K562 (cell line): ENCODE data around the gene TOM1. TPM values are rescaled to one million over a fixed set of nuclear protein-coding genes. Genes with fewer than 3 reads are reported as not detected.

Source experiments
- CBFA2T2 ChIP-seq: fragments of 450-650 bp; conservative IDR thresholded peaks from 2 replicates; pipeline ENCODE4 v1.6.1; 2017; ENCODE audit warnings: mild to moderate bottlenecking
- CREB3L1 ChIP-seq: fragments of 450-650 bp; IDR thresholded peaks from 2 replicates; pipeline ENCODE4 v1.6.1; 2014; ENCODE audit warnings: low read depth, mild to moderate bottlenecking, moderate library complexity, borderline replicate concordance
- CTBP1 ChIP-seq: fragments of 450-650 bp; IDR thresholded peaks from 2 replicates; pipeline ENCODE4 v1.6.1; 2016; ENCODE audit warnings: borderline replicate concordance
- ELF4 ChIP-seq: fragments of 450-650 bp; formaldehyde crosslinking; IDR thresholded peaks from 2 replicates; pipeline ENCODE4 v1.4.0; 2022; ENCODE audit warnings: missing genetic modification characterization
- EP300 ChIP-seq: IDR thresholded peaks from 2 replicates; pipeline ENCODE4 v1.6.1; 2012; ENCODE audit warnings: low read length, improper control_type of control experiment
- FOXK2 ChIP-seq, 2 experiments: fragments of 450-650 bp; IDR thresholded peaks in 1 of 2; conservative IDR thresholded peaks in 1 of 2; 2 replicates each; pipeline ENCODE4 v1.6.1; 2016; ENCODE audit warnings: low read depth in 2 of 2, mild to moderate bottlenecking in 1 of 2
- GABPA ChIP-seq: fragments of 200-800 bp; sonication (Bioruptor generic); conservative IDR thresholded peaks from 2 replicates; pipeline ENCODE4 v1.6.1; 2016; ENCODE audit warnings: low read depth, missing genetic modification characterization, missing compliant biosample characterization
- HDAC2 ChIP-seq: fragments of 450-650 bp; IDR thresholded peaks from 2 replicates; pipeline ENCODE4 v1.6.1; 2016; ENCODE audit warnings: mild to moderate bottlenecking
- HMGN3 ChIP-seq: IDR thresholded peaks from 2 replicates; pipeline ENCODE4 v1.6.1; 2011; ENCODE audit warnings: borderline replicate concordance, low read depth, mild to moderate bottlenecking, mixed read lengths, low read length; ENCODE audit not compliant: insufficient read length; ENCODE audit errors: extremely low read depth
- MNT ChIP-seq, 2 experiments: fragments of 450-650 bp; conservative IDR thresholded peaks; 2 replicates each; pipeline ENCODE4 v1.6.1; 2017; ENCODE audit warnings: mild to moderate bottlenecking in 2 of 2, moderate library complexity in 2 of 2
- NONO ChIP-seq, 2 experiments: fragments of 200-400 bp in 1 of 2; fragments of 450-650 bp in 1 of 2; formaldehyde crosslinking in 1 of 2; IDR thresholded peaks; 2 replicates each; pipeline ENCODE4 v1.6.1; 2017; ENCODE audit warnings: low read depth in 2 of 2, mild to moderate bottlenecking in 2 of 2, moderate library complexity in 2 of 2, low read length in 1 of 2
- PKNOX1 ChIP-seq: fragments of 450-650 bp; IDR thresholded peaks from 2 replicates; pipeline ENCODE4 v1.6.1; 2016
- RB1 ChIP-seq: fragments of 450-650 bp; IDR thresholded peaks from 2 replicates; pipeline ENCODE4 v1.6.1; 2017; ENCODE audit warnings: low read depth, mild to moderate bottlenecking
- RBBP5 ChIP-seq: fragments of 200-600 bp; sonication (generic); IDR thresholded peaks from 2 replicates; pipeline ENCODE4 v1.6.1; 2012; ENCODE audit warnings: borderline replicate concordance, mild to moderate bottlenecking, low read length, control low read depth, inconsistent platforms; ENCODE audit not compliant: insufficient read depth, poor library complexity, severe bottlenecking
- RBM25 ChIP-seq: fragments of 200-400 bp; formaldehyde crosslinking; IDR thresholded peaks from 2 replicates; pipeline ENCODE4 v1.6.1; 2018; ENCODE audit warnings: low read length, low read depth, moderate library complexity; ENCODE audit not compliant: severe bottlenecking
- SIN3B ChIP-seq: fragments of 450-650 bp; IDR thresholded peaks from 2 replicates; pipeline ENCODE4 v1.6.1; 2017; ENCODE audit warnings: low read depth, mild to moderate bottlenecking, moderate library complexity
- SUPT5H ChIP-seq: fragments of 450-650 bp; IDR thresholded peaks from 2 replicates; pipeline ENCODE4 v1.6.1; 2016
- TBP ChIP-seq: optimal IDR thresholded peaks from 2 replicates; pipeline ENCODE3; 2011; ENCODE audit warnings: low read depth, low read length, improper control_type of control experiment
- TFAP4 ChIP-seq: sonication (generic); formaldehyde crosslinking; IDR thresholded peaks from 2 replicates; pipeline ENCODE4 v1.8.0; 2022; ENCODE audit warnings: missing genetic modification reagents, mild to moderate bottlenecking, moderate library complexity, borderline replicate concordance
- ZBTB12 ChIP-seq: fragments of 250-450 bp; sonication (Bioruptor Pico); IDR thresholded peaks from 2 replicates; pipeline ENCODE4 v1.4.0; 2020
- polyA plus RNA-seq, 8 experiments: library from polyadenylated mRNA; depleted of rRNA in 4 of 8; stranded (reverse) in 5 of 8; unstranded in 3 of 8; fragments of >200 nt; fragmentation: Nextera tagmentation in 2 of 8; fragmentation: Illumina TruSeq in 1 of 8; extraction: Ambion mirVana in 2 of 8; extraction: Trizol in 1 of 8; gene quantifications; 2 replicates each; pipeline versions ENCODE4 v1.2.1 to v1.2.3, GENCODE V29; 2011 to 2014; ENCODE audit warnings: inconsistent platforms in 1 of 8, missing spikeins in 1 of 8
- total RNA-seq, 7 experiments: library from RNA; depleted of rRNA in 6 of 7; stranded (reverse); fragments of >200 nt in 6 of 7; fragmentation: Illumina TruSeq in 2 of 7; extraction: Trizol in 2 of 7; gene quantifications; 2 replicates each; pipeline versions ENCODE4 v1.2.1 to v1.2.3, GENCODE V29; 2011 to 2021; ENCODE audit warnings: low replicate concordance in 1 of 7

The TOM1 gene
- total and polyA plus RNA-seq, 9 of the 15 experiments (the other 6 are each of a cell fraction or from before 2014, with no cell fraction given) = 0.64 to 20.6 (median 12.0) TPM

GRCh38 chr22:35299673-35300499, at the start of gene TOM1 (continued):
- peak; percentile 29; the same call in 1 of the 2 replicates for TF ChIP-seq EP300
- TF ChIP-seq CTBP1 = peak; percentile 25; the same call in 1 of the 2 replicates
- TF ChIP-seq GABPA (tag) = peak; percentile 78
- TF ChIP-seq ZBTB12 (CRISPR knock-in tag) = 0 out of 2 replicates have a peak, but pooled peaks have one; percentile 10
- TF ChIP-seq RBM25 = peak; percentile 97
- 0 out of 2 replicates have a peak, but pooled peaks have one; percentile 69 for TF ChIP-seq SUPT5H
- TF ChIP-seq NONO (IDR thresholded peaks at IDR 0.05; ENCODE audit: low read depth in 2 of 2, low read length in 1 of 2) = 0 out of 4 replicates have a peak, but pooled peaks of 1 of the 2 experiments have one; percentile 10
- peak; percentile 85 for TF ChIP-seq HMGN3
- peak; percentile 62 to 73; a peak in 3 of 4 replicates for TF ChIP-seq FOXK2 (conservative IDR thresholded peaks at IDR 0.05 in 1 of 2, IDR thresholded peaks at IDR 0.05 in 1 of 2; ENCODE audit: low read depth in 2 of 2)
- no peak for TF ChIP-seq ELF4 (CRISPR knock-in tag)
- TF ChIP-seq PKNOX1 = peak; percentile 99
- peak; percentile 36 for TF ChIP-seq TBP
- TF ChIP-seq MNT (conservative IDR thresholded peaks at IDR 0.05) = peak; percentile 89 to 95
- TF ChIP-seq TFAP4 (CRISPR knock-in tag) = peak; percentile 99
- TF ChIP-seq RBBP5 = peak; percentile 54
- TF ChIP-seq CREB3L1 = peak; percentile 61; the same call in 1 of the 2 replicates
- TF ChIP-seq SIN3B = peak; percentile 93
- TF ChIP-seq RB1 = peak; percentile 28
- TF ChIP-seq CBFA2T2 = peak; percentile 92
- peak; percentile 81; the same call in 1 of the 2 replicates for TF ChIP-seq HDAC2
